Stimulated activated CD8-positive, alpha-beta memory T cell treated with anti-CD3 and anti-CD28 coated beads, Interleukin-15, amount 100 ng/mL, for 1 hour (primary cell): Measurements from ENCODE around the gene ARHGAP45.
"Not testable (repeated sequence)": the region's sequence is repeated elsewhere in the genome, so short reads cannot be mapped to it uniquely, and the experiment has no call there.

ENCODE experiments used
- DNase-seq: peaks from one replicate; pipeline ENCODE4 v3.0.0-alpha.2; 2020; ENCODE audit warnings: low read depth

ARHGAP45 gene

GRCh38 chr19:1066748-1067340 is at the start of gene ARHGAP45:
Gene ARHGAP45 (plus strand): TSS chr19:1067167. CDS start chr19:1067406, 239 bp downstream.
- DNase-seq = no peak

DNA sequence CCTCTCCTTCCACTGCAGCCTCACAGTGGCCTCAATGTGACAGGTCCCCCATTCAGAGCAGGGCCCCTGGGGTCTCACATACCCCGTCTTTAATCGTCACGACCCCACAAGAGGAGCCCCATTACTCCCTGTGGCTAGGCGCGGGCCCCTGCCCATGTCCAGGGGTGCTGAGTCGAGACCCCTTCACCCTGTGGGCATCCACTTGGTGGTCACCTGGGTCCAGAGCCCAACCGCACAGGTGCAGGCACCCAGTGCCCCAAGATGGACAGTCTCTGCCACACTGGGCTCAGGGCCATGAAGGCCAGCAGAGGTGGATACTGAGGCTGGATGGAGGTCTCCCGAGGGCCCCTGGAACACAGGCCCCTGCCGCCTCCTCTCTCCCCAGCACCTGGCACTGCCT is 49.1 kb upstream of the ARHGAP45 start:
- DNase-seq = no peak

GRCh38 chr19:1018393-1018792 is 48.6 kb upstream of the ARHGAP45 start:
- no peak for DNase-seq

- DNase-seq = no peak
Observed at GRCh38 chr19:1018932-1019615, 47.9 kb upstream of the ARHGAP45 start.

DNA sequence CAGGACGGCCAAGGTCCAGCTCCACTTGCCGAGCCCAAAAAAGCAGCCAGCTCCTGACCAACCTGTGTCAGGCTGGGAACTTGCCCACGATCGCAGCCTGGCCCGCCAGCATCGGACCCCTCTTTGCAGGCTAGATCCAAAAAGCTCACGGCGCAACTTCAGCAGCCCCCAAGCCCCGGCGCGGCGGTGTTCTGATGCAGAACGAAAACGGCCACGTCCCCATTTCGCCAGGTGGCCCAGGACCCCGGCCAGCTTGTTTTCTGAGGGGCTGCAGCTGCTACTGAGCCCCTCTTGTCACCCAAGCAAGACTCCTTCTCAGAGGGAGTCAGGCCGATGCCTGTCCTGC is 47.4 kb upstream of the ARHGAP45 start:
- no peak for DNase-seq

- no peak for DNase-seq
Observed at GRCh38 chr19:1019980-1020867, 46.7 kb upstream of the ARHGAP45 start.

DNA sequence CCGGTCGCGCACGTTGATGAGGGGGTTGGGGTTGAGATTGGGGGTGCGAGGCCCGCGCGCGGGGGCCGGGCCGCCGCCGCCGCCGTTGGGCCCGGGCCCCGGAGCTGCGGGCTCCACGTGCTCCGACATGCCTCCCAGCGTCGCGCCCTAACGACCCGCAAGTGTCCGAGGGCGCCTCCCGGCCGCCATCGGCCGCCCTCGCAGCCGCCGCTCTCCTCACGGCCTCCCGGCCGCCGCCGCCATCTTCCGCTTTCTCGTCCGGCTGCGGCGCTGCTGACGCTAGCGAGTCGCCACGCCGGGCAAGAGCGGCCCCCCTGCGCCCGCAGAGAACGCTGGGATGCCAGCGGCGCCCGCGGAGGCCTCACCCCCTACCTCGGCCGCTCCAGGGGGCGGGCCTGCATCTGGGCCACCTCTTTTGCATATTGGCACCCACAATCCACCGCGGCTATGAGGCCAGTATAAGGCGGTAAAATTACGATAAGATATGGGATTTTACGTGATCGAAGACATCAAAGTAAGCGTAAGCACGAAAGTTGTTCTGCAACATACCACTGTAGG is 46.0 kb upstream of the ARHGAP45 start, which contains the start of gene TMEM259:
Gene TMEM259 (minus strand): TSS at position 256 of the 558 bp plus-strand sequence. CDS start 127 bp downstream, at position 129.
- peak; percentile 93 for DNase-seq

DNA sequence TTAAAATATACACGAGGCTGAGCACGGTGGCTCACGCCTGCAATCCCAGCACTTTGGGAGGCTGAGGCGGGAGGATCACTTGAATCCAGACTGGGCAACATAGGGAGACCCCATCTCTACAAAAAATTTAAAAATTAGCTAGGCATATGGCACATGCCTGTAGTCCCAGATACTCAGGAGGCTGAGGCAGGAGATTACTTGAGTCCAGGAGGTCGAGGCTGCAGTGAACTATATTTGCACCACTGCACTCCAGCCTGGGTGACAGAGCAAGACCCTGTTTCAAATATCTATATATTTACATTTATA is 43.1 kb upstream of the ARHGAP45 start:
- not testable (repeated sequence) for DNase-seq

DNA sequence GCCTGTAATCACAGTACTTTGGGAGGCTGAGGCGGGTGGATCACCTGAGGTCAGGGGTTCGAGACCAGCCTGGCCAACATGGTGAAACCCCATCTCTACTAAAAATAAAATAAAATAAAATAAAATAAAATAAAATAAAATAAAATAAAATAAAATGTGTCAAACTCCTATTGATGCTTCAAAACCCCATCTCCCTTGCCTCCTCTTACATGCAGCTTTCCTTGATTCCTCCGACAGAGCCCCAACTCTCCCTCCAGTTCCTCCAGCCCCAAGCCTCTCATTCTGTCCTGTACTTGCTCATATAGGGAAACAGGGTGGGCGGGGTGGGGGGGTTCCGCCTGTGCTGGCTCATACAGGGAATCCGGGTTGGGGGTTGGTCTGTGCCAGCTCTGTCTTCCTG is 41.9 kb upstream of the ARHGAP45 start:
- not testable (repeated sequence) for DNase-seq

GRCh38 chr19:1025960-1026782 is 40.8 kb upstream of the ARHGAP45 start, which contains the start of gene CNN2:
Gene CNN2 (plus strand): TSS chr19:1026608. CDS start chr19:1026662, 54 bp downstream.
- peak; percentile 39 for DNase-seq

DNA sequence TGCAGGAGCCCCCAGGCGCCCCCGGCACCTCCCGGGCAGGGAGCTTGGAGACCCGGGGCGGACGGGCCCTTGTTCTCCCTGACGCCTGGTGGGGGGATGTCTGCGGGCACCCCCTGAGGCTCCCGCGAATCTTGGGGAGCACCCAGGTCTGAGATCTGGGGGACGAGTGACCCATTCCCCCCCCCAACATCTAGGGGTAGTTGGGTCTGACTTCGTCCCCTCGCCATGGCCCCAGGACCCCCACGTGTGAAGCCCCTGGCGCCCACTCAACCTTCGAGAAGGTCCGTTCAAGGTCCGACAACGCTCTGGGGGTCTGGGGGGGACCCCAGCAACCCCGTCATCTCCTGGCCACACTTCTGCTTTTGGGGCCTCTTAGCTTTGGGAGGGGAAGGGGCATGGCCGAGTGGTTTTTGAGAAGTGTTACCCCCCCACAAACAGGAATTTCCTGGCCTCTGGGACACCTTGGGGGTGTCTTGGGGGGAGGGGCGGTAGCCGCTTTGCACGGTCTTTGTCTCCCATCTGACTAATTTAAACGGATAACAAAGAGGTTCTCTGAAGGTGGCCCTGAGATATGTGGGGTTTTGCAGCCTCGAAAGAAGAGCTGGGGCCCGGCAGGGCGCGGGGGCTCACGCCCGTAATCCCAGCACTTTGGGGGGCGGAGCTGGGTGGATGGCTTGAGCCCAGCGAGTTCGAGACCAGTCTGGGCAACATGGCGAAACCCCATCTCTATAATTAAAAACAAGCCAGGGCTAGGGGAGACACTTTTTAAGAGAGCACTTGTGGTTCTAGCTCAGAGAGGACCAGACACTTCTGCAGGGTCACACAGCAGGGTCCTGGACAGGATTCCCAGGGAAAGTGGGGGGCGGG is 40.0 kb upstream of the ARHGAP45 start:
- DNase-seq = no peak

- no peak for DNase-seq
Observed at GRCh38 chr19:1027650-1028061, 39.3 kb upstream of the ARHGAP45 start.

GRCh38 chr19:1028062-1028926 is 38.7 kb upstream of the ARHGAP45 start:
- DNase-seq = no peak

DNA sequence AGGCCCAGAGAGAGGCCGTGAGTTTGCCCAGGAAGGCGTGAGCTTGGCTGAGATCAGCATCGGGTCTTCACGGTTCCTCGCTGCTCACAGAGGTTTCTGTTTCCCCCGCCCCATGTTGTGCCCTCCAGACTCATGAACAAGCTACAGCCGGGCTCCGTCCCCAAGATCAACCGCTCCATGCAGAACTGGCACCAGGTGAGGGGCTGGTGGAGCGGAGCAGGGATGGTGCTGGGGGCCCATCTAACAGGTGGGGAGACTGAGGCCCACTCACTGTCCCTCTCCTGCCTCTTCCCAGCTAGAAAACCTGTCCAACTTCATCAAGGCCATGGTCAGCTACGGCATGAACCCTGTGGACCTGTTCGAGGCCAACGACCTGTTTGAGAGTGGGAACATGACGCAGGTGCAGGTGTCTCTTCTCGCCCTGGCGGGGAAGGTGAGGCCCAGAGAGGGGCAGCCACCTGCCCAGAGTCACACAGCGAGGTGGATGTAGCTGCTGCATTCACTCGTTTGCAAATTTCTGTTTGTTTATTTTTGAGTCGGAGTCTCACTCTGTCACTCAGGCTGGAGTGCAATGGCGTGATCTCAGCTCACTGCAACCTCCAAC is 34.6 kb upstream of the ARHGAP45 start:
- no peak for DNase-seq

GRCh38 chr19:1035998-1036621 is 30.9 kb upstream of the ARHGAP45 start:
- no peak for DNase-seq

DNA sequence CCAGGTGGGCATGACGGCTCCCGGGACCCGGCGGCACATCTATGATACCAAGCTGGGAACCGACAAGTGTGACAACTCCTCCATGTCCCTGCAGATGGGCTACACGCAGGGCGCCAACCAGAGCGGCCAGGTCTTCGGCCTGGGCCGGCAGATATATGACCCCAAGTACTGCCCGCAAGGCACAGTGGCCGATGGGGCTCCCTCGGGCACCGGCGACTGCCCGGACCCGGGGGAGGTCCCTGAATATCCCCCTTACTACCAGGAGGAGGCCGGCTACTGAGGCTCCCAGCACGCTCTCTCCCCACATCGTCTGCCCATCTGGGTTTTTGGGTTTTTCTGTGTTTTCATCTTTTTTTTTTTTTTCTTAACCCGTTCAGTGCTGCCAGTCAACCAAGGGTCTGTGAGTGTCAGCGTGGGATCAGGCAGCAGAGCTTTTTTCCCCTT is 29.3 kb upstream of the ARHGAP45 start:
- DNase-seq = no peak

DNA sequence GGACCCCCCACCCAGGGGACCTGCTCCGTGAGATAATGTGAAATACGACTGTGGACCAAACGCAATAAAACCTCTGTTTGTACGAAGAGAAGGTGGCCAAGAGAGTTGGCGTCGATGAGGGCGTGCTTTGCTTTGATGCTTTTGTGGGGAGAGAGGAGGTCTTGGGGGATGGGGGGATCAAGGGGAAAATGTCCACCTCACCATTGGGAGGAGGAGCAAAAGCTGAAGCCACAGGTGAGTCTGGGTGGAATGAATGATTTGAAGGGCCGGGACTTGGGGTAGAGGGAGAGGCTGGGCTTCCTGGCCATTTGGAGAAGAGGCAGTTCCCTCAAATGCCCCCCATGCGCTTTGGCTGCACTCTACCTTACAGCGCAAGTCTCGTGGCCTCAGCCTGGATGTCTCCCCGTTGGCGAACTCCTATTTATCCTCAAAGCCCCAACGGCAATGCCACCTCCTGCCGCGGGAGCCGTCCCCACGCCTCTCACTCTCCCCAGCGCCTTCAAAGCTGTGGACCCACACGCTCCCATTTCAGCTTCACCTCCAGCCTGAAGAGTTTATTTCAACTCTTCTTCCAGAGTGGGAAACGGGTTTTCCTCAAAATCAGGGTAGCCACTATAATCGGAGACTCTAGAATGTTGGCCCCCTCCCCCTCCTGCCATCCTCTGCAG is 27.9 kb upstream of the ARHGAP45 start:
- DNase-seq = no peak
